K562 (cell line): ENCODE data around the gene CHST8. TPM values are rescaled to one million over a fixed set of nuclear protein-coding genes. Genes with fewer than 3 reads are reported as not detected.

ENCODE experiments used
- ATAC-seq: fragments of 200-7000 bp; cut with Tn5 transposase; 3 replicates; pipeline ENCODE4 v1.9.1; 2020; ENCODE audit warnings: moderate library complexity
- BruUV-seq: library from RNA; stranded (reverse); fragments of 400-500 nt; replicated peaks from 2 replicates; lab custom pipeline; 2021; lab: Mats Ljungman, UMichigan
- CTCF ChIA-PET: fragments of 300-600 bp; formaldehyde crosslinking; extraction: SDS; loops from one replicate; lab custom pipeline; 2021; ENCODE audit warnings: low intra/inter-chr PET ratio; lab: Yijun Ruan, JAX
- POLR2A ChIA-PET: fragments of 300-600, 350-650 bp; sonication (Branson Sonifier 250); formaldehyde crosslinking; extraction: SDS; loops from one replicate; lab custom pipeline; 2021; ENCODE audit warnings: antibody characterized with exemption, inconsistent platforms; lab: Yijun Ruan, JAX
- DNase-seq, 4 experiments: peaks; one replicate each; pipeline versions ENCODE4 v3.0.0 to v3.0.0-alpha.2; 2011 to 2018; ENCODE audit warnings: low spot score in 3 of 4, mixed read lengths in 3 of 4; ENCODE audit errors: extremely low read depth in 1 of 4
- FAIRE-seq: peaks from 2 replicates; lab custom pipeline; 2011; peaks lifted over from hg19 to GRCh38; lab: Jason Lieb, UNC
- H2AFZ ChIP-seq: 2 replicates; pipeline ENCODE4 v1.6.0; 2011; ENCODE audit warnings: low read depth, low read length, control low read depth, inconsistent platforms
- H3K27ac ChIP-seq: fragments of 200-600 bp; 3 replicates; pipeline ENCODE4 v1.8.0; 2011; ENCODE audit warnings: low read depth, mild to moderate bottlenecking, control low read depth, inconsistent platforms, low read length, moderate library complexity, mixed read lengths; ENCODE audit errors: extremely low read depth
- H3K27me3 ChIP-seq, 2 experiments: fragments of 300-600 bp in 1 of 2; 2 replicates in 1 of 2; 3 replicates in 1 of 2; pipeline versions ENCODE4 v1.6.0 to v1.8.0; 2011; ENCODE audit warnings: inconsistent platforms in 2 of 2, low read length in 2 of 2, mild to moderate bottlenecking in 1 of 2, mixed read lengths in 1 of 2, moderate library complexity in 1 of 2; ENCODE audit not compliant: control insufficient read depth in 2 of 2, insufficient read depth in 2 of 2
- H3K36me3 ChIP-seq: fragments of 300-600 bp; 3 replicates; pipeline ENCODE4 v1.8.0; 2011; ENCODE audit warnings: mild to moderate bottlenecking, low read length, inconsistent platforms; ENCODE audit not compliant: control insufficient read depth, insufficient read depth
- H3K4me1 ChIP-seq, 2 experiments: fragments of 200-600 bp in 1 of 2; replicated peaks in 1 of 2; 2 replicates in 1 of 2; 3 replicates in 1 of 2; pipeline versions ENCODE4 v1.5.1 to v1.8.0; 2011; ENCODE audit warnings: inconsistent platforms in 2 of 2, low read length in 2 of 2, mild to moderate bottlenecking in 1 of 2, mixed read lengths in 1 of 2, moderate library complexity in 1 of 2; ENCODE audit not compliant: control insufficient read depth in 2 of 2, insufficient read depth in 2 of 2
- H3K4me2 ChIP-seq: 2 replicates; pipeline ENCODE4 v1.6.1; 2011; ENCODE audit warnings: low read length, control low read depth, inconsistent platforms, mixed read lengths; ENCODE audit not compliant: insufficient read depth
- H3K4me3 ChIP-seq: fragments of 200-600 bp; sonication (generic), shearing (Covaris generic); 2 replicates; pipeline ENCODE4 v1.5.1; 2016; ENCODE audit warnings: control low read depth, inconsistent platforms
- H3K79me2 ChIP-seq: fragments of 200-600 bp; 3 replicates; pipeline ENCODE4 v1.8.0; 2011; ENCODE audit warnings: low read length, inconsistent platforms; ENCODE audit not compliant: control insufficient read depth, insufficient read depth
- H3K9ac ChIP-seq, 2 experiments: 2 replicates each; pipeline versions ENCODE4 v1.6.0 to v1.6.1; 2011; ENCODE audit warnings: low read depth in 2 of 2, low read length in 2 of 2, control low read depth in 1 of 2, inconsistent platforms in 1 of 2, mild to moderate bottlenecking in 1 of 2, mixed read lengths in 1 of 2; ENCODE audit not compliant: insufficient read depth in 1 of 2
- H3K9me1 ChIP-seq: one replicate; pipeline ENCODE4 v1.6.0; 2011; ENCODE audit warnings: inconsistent platforms, mild to moderate bottlenecking, low read length, moderate library complexity; ENCODE audit not compliant: control insufficient read depth, insufficient read depth
- H3K9me3 ChIP-seq: replicated peaks from 2 replicates; pipeline ENCODE4 v1.5.1; 2011; ENCODE audit warnings: low read depth, low read length, inconsistent platforms; ENCODE audit not compliant: control insufficient read depth, insufficient read depth
- H4K20me1 ChIP-seq: replicated peaks from 2 replicates; pipeline ENCODE4 v1.6.1; 2011; ENCODE audit warnings: low read length, inconsistent platforms, mixed read lengths; ENCODE audit not compliant: control insufficient read depth, insufficient read depth
- CCNT2 ChIP-seq: IDR thresholded peaks from 2 replicates; pipeline ENCODE4 v1.6.1; 2011; ENCODE audit warnings: borderline replicate concordance, low read depth, mild to moderate bottlenecking, moderate library complexity, mixed read lengths, low read length; ENCODE audit not compliant: insufficient read length; ENCODE audit errors: extremely low read depth
- ELF1 ChIP-seq: fragments of 200-800 bp; sonication (Bioruptor generic); IDR thresholded peaks from 2 replicates; pipeline ENCODE4 v1.6.1; 2016; ENCODE audit warnings: missing genetic modification characterization, missing compliant biosample characterization
- FOXA1 ChIP-seq: fragments of 450-650 bp; IDR thresholded peaks from 2 replicates; pipeline ENCODE4 v1.6.1; 2016; ENCODE audit warnings: mild to moderate bottlenecking, borderline replicate concordance
- ILK ChIP-seq: fragments of 450-650 bp; IDR thresholded peaks from 2 replicates; pipeline ENCODE4 v1.6.1; 2016; ENCODE audit warnings: missing genetic modification characterization, low read depth, mild to moderate bottlenecking, missing compliant biosample characterization, moderate library complexity, borderline replicate concordance
- KAT7 ChIP-seq: sonication (generic); formaldehyde crosslinking; IDR thresholded peaks from 2 replicates; pipeline ENCODE4 v1.8.0; 2022; ENCODE audit warnings: missing genetic modification reagents, mild to moderate bottlenecking, borderline replicate concordance
- KLF10 ChIP-seq: fragments of 250-450 bp; sonication (Bioruptor Pico); IDR thresholded peaks from 2 replicates; pipeline ENCODE4 v1.6.1; 2021; ENCODE audit warnings: matching md5 sums
- NELFE ChIP-seq: IDR thresholded peaks from 2 replicates; pipeline ENCODE4 v1.6.1; 2011; ENCODE audit warnings: mild to moderate bottlenecking; ENCODE audit not compliant: insufficient read depth, insufficient read length
- NFATC3 ChIP-seq: fragments of 450-650 bp; IDR thresholded peaks from 2 replicates; pipeline ENCODE4 v1.6.1; 2017; ENCODE audit warnings: mild to moderate bottlenecking
- POLR2G ChIP-seq: fragments of 200-400 bp; formaldehyde crosslinking; IDR thresholded peaks from 2 replicates; pipeline ENCODE4 v1.6.1; 2017; ENCODE audit warnings: low read depth, mild to moderate bottlenecking, antibody characterized with exemption, low read length, moderate library complexity
- ZNF184 ChIP-seq: sonication (generic); formaldehyde crosslinking; IDR thresholded peaks from 2 replicates; pipeline ENCODE4 v1.5.0; 2020; ENCODE audit warnings: missing genetic modification reagents
- ZNF354B ChIP-seq: fragments of 250-450 bp; sonication (Bioruptor Pico); IDR thresholded peaks from 2 replicates; pipeline ENCODE4 v1.4.0; 2020
- ZNF695 ChIP-seq: fragments of 450-650 bp; formaldehyde crosslinking; IDR thresholded peaks from 2 replicates; pipeline ENCODE4 v1.4.0; 2020; ENCODE audit warnings: mild to moderate bottlenecking, moderate library complexity
- WGBS: fragments of 100-300 bp; shearing (Covaris generic); methylation state at CpG from one replicate; pipeline ENCODE4 v1.1.6; 2016; ENCODE audit warnings: low coverage, mixed read lengths; ENCODE audit not compliant: insufficient coverage; ENCODE audit errors: missing lambda C conversion rate; 5-methylcytosine and 5-hydroxymethylcytosine counted together
- in situ Hi-C: fragments of 300-500 bp; cut with MboI; formaldehyde crosslinking; loops from 4 replicates; pipeline ENCODE4 v1.15.0; 2018; ENCODE audit warnings: inconsistent platforms, mixed read lengths
- intact Hi-C: fragments of 100-400 bp; cut with micrococcal nuclease; formaldehyde crosslinking; loops from 2 replicates; pipeline ENCODE4 v1.14.2; 2022
- polyA plus RNA-seq, 8 experiments: library from polyadenylated mRNA; depleted of rRNA in 4 of 8; stranded (reverse) in 5 of 8; unstranded in 3 of 8; fragments of >200 nt; fragmentation: Nextera tagmentation in 2 of 8; fragmentation: Illumina TruSeq in 1 of 8; extraction: Ambion mirVana in 2 of 8; extraction: Trizol in 1 of 8; gene quantifications; 2 replicates each; pipeline versions ENCODE4 v1.2.1 to v1.2.3, GENCODE V29; 2011 to 2014; ENCODE audit warnings: inconsistent platforms in 1 of 8, missing spikeins in 1 of 8
- total RNA-seq, 7 experiments: library from RNA; depleted of rRNA in 6 of 7; stranded (reverse); fragments of >200 nt in 6 of 7; fragmentation: Illumina TruSeq in 2 of 7; extraction: Trizol in 2 of 7; gene quantifications; 2 replicates each; pipeline versions ENCODE4 v1.2.1 to v1.2.3, GENCODE V29; 2011 to 2021; ENCODE audit warnings: low replicate concordance in 1 of 7
- TF ChIP-seq, protein P1 (sequence below), 2 experiments: IDR thresholded peaks; 2 replicates each; pipeline ENCODE4 v1.6.1; 2012; ENCODE audit warnings: improper control_type of control experiment in 2 of 2, low read depth in 2 of 2, low read length in 2 of 2, borderline replicate concordance in 1 of 2
- TF ChIP-seq, protein P2 (sequence below): sonication (generic); formaldehyde crosslinking; IDR thresholded peaks from 2 replicates; pipeline ENCODE4 v1.8.1; 2023; ENCODE audit warnings: mild to moderate bottlenecking, missing genetic modification reagents

The CHST8 gene
- total and polyA plus RNA-seq, 9 of the 15 experiments (the other 6 are each of a cell fraction or from before 2014, with no cell fraction given) = 0.11 TPM; not detected in 8

DNA sequence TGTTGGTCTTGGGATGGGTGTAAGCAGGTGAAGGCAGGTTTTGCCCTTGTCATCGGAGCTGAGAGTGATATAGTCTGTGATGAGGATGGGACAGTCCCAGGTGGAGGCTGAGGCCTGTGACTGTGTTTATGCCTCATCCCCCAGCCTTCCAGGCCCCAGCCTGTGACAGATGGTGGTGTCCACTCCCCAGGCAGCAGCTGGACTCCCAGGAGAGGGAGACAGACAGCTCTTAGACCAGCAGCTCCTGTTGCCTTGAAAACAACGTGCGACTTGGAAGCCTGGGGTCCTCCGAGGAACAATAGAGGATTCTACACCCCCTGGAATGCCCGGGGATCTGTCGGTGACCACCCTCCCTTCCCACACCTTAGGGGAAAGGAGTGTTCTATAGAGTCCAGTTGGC, 63.8 kb downstream of the CHST8 start:
- POLR2A ChIA-PET = interaction anchor here (0.8 kb wide), 1 partner anchor 84 kb away, joined by 4 read pairs; no protein-coding TSS in a partner anchor
- no peaks in the 10 kb centered on the region for H3K79me2 ChIP-seq
- ATAC-seq (no peak), FAIRE-seq (no peak), DNase-seq (no peak)
- H3K4me1 ChIP-seq = peaks cover 0 to 3% of the 10 kb centered on the region in 2 experiments; a peak in 1 of 5 replicates
- TF ChIP-seq, protein P1, sequence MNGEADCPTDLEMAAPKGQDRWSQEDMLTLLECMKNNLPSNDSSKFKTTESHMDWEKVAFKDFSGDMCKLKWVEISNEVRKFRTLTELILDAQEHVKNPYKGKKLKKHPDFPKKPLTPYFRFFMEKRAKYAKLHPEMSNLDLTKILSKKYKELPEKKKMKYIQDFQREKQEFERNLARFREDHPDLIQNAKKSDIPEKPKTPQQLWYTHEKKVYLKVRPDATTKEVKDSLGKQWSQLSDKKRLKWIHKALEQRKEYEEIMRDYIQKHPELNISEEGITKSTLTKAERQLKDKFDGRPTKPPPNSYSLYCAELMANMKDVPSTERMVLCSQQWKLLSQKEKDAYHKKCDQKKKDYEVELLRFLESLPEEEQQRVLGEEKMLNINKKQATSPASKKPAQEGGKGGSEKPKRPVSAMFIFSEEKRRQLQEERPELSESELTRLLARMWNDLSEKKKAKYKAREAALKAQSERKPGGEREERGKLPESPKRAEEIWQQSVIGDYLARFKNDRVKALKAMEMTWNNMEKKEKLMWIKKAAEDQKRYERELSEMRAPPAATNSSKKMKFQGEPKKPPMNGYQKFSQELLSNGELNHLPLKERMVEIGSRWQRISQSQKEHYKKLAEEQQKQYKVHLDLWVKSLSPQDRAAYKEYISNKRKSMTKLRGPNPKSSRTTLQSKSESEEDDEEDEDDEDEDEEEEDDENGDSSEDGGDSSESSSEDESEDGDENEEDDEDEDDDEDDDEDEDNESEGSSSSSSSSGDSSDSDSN (IDR thresholded peaks at IDR 0.05; ENCODE audit: borderline replicate concordance in 1 of 2, low read depth in 2 of 2, low read length in 2 of 2) = no peak
- TF ChIP-seq ZNF695 (CRISPR knock-in tag) = no peak
- TF ChIP-seq FOXA1 = no peak
- no peak for TF ChIP-seq ILK (tag)
- TF ChIP-seq, protein P2, sequence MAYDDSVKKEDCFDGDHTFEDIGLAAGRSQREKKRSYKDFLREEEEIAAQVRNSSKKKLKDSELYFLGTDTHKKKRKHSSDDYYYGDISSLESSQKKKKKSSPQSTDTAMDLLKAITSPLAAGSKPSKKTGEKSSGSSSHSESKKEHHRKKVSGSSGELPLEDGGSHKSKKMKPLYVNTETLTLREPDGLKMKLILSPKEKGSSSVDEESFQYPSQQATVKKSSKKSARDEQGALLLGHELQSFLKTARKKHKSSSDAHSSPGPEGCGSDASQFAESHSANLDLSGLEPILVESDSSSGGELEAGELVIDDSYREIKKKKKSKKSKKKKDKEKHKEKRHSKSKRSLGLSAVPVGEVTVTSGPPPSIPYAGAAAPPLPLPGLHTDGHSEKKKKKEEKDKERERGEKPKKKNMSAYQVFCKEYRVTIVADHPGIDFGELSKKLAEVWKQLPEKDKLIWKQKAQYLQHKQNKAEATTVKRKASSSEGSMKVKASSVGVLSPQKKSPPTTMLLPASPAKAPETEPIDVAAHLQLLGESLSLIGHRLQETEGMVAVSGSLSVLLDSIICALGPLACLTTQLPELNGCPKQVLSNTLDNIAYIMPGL (CRISPR knock-in tag) = no peak
- no peak for TF ChIP-seq ELF1 (tag)
- TF ChIP-seq CCNT2 = no peak
- no peak for TF ChIP-seq ZNF184 (CRISPR knock-in tag)
- TF ChIP-seq KLF10 (CRISPR knock-in tag) = no peak
- no peak for TF ChIP-seq KAT7
- no peak for TF ChIP-seq ZNF354B (CRISPR knock-in tag)
- no peak for TF ChIP-seq POLR2G
- TF ChIP-seq NELFE = no peak
- TF ChIP-seq NFATC3 = no peak
- no peaks in the 10 kb centered on the region for H3K9me1 ChIP-seq
- H3K4me3 ChIP-seq = no peak overlapping the region
- 0% methylated on average over 6 of the region's 6 CpGs for WGBS
- no peak overlapping the region for H3K27ac ChIP-seq
- intact Hi-C loops = no loop called here
- CTCF ChIA-PET = no interaction called here
- no peaks in the 10 kb centered on the region for H3K36me3 ChIP-seq
- H2AFZ ChIP-seq = no peak overlapping the region
- H4K20me1 ChIP-seq = peaks cover 11% of the 10 kb centered on the region
- in situ Hi-C loops = no loop called here
- H3K9ac ChIP-seq = no peak overlapping the region
- H3K9me3 ChIP-seq = no peaks in the 10 kb centered on the region
- BruUV-seq = no TSS peak
- no peak overlapping the region for H3K4me2 ChIP-seq
- H3K27me3 ChIP-seq = peaks cover 10 to 54% of the 10 kb centered on the region in 2 experiments
